IPS DF 6.9 (cell line): Measurements from ENCODE around the gene KNDC1.

Source experiments
- DNase-seq: peaks from one replicate; pipeline ENCODE4 v3.0.0-alpha.2; 2013; ENCODE audit warnings: low read depth, low spot score
- H3K27ac ChIP-seq: one replicate; pipeline ENCODE4 v1.5.1; 2013; ENCODE audit warnings: low read length, control low read depth
- H3K27me3 ChIP-seq: 2 replicates; pipeline ENCODE4 v1.6.1; 2013; ENCODE audit warnings: mild to moderate bottlenecking, low read length; ENCODE audit not compliant: control insufficient read depth, insufficient read depth
- H3K36me3 ChIP-seq: 2 replicates; pipeline ENCODE4 v1.6.1; 2013; ENCODE audit warnings: low read length; ENCODE audit not compliant: control insufficient read depth, insufficient read depth
- H3K4me1 ChIP-seq: 2 replicates; pipeline ENCODE4 v1.6.1; 2013; ENCODE audit warnings: low read length; ENCODE audit not compliant: control insufficient read depth, insufficient read depth
- H3K4me3 ChIP-seq: 2 replicates; pipeline ENCODE4 v1.5.1; 2013; ENCODE audit warnings: mild to moderate bottlenecking, low read length
- H3K9me3 ChIP-seq: 2 replicates; pipeline ENCODE4 v1.6.1; 2013; ENCODE audit warnings: low read length, inconsistent platforms; ENCODE audit not compliant: control insufficient read depth, insufficient read depth
- WGBS: extraction: QIAGEN DNeasy Blood & Tissue Kit; methylation state at CpG from one replicate; pipeline ENCODE4 v1.1.7; 2013; ENCODE audit warnings: mixed read lengths, missing lambda C conversion rate; ENCODE audit not compliant: insufficient read length, insufficient coverage; 5-methylcytosine and 5-hydroxymethylcytosine counted together

The KNDC1 gene

DNA sequence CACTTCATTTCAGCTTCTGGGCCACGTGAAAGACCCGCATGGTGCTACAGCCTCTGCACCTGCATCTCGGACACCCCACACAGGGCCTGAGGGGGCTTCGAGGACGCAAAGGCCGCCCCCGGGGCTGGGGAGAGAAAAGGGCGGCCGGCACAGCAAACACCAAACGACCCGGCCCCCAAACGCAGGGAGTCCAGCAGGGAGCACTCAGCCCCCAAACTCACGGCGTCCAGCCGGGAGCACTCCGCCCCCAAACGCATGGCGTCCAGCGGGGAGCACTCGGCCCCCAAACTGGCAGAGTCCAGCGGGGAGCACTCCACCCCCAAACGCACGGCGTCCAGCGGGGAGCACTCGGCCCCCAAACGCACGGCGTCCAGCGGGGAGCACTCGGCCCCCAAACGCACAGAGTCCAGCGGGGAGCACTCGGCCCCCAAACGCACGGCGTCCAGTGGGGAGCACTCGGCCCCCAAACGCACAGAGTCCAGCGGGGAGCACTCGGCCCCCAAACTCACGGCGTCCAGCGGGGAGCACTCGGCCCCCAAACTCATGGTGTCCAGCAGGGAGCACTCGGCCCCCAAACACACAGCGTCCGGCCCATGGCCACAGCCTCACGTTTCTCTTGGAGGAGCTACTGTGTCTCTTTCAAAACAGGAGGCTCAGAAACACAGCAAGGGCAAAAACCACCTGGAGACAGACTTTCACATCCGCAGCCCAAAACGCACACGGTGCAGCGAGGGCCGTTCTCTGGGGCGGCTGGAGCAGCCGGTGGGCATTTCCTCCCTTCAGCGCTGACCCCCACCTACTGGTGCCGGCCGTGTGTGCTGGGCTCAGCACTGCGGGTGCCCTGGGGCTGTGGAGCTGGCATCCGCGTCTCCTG, 43.0 kb downstream of the KNDC1 start:
- Histone ChIP-seq H3K9me3 (no peaks in the 10 kb centered on the region), H3K36me3 (no peaks in the 10 kb centered on the region), H3K4me1 (no peaks in the 10 kb centered on the region), H3K4me3 (no peak overlapping the region), H3K27ac (no peak overlapping the region), H3K27me3 (no peaks in the 10 kb centered on the region)
- no CpG with 5 or more reads among the region's 62 CpGs for WGBS
- DNase-seq: no peak

DNA sequence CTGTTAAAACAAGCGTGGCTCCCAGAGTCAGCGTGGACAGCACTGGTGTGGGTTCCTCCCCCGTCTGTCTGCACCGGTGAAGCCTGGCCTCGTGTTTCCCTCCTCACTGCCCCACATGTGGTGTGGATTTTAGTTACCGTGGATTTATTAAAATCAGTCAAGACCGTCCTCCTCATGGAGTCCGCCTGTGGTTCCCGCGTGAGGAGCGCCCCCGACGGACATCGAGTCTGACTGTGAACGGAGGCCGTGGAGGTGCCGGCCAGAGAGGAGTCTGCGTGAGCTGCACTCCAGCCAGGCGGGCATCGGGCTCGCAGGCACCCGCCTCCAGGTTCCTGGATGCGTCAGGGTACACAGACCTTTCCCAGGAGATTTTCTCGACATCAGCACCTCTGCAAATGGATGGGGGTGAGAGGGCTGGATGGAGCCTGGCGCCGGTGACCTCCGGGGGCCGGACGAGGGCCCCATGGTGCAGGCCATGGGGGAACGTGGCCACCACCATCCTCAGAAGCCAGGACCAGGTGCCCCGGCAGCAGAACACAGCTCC, 43.7 kb downstream of the KNDC1 start:
- no peak overlapping the region for H3K4me3 ChIP-seq
- DNase-seq: no peak
- WGBS: no CpG with 5 or more reads among the region's 31 CpGs
- H3K27ac ChIP-seq: no peak overlapping the region
- H3K4me1 ChIP-seq: no peaks in the 10 kb centered on the region
- H3K9me3 ChIP-seq: no peaks in the 10 kb centered on the region
- no peaks in the 10 kb centered on the region for H3K27me3 ChIP-seq
- no peaks in the 10 kb centered on the region for H3K36me3 ChIP-seq

DNA sequence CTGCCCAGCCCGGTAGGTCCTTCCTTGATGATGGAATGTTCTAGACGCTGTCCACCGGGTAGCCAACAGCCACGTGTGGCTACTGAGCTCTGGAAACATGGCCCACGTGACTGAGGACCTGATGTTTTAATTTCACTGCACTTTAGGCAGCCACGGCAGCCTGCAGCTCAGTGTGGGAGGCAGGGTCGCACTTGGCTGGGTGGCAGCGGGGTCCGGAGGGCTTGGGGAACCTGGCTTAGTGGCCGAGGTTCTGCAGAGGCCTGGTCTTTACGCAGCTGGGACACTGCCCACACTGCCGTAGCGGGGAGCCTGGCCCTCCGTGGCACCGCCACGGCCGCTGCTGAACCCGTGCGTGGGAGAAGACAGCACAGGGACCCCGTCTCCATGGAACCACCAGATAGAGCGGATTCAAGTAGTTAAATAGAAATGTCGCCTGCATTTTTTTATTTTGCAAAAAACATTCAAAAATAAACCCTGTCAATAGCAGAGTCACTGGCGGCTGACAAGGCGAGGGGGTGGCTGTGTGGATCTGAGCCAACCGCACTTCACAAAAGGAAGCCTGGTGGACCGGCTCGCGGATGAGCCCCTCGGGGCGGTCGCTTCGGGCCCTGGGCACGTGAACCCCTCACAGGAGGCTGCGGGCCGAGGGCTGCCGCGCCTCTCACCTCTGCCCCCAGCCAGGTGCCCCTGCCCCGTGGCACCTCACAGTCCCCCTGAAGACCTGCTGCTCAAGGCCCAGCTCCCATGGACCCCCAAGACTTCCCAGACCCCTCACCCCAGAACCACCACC, 44.4 kb downstream of the KNDC1 start:
- no peaks in the 10 kb centered on the region for H3K9me3 ChIP-seq
- no peak overlapping the region for H3K4me3 ChIP-seq
- WGBS: no CpG with 5 or more reads among the region's 38 CpGs
- no peak for DNase-seq
- no peaks in the 10 kb centered on the region for H3K27me3 ChIP-seq
- H3K27ac ChIP-seq: no peak overlapping the region
- H3K36me3 ChIP-seq: no peaks in the 10 kb centered on the region
- no peaks in the 10 kb centered on the region for H3K4me1 ChIP-seq

DNA sequence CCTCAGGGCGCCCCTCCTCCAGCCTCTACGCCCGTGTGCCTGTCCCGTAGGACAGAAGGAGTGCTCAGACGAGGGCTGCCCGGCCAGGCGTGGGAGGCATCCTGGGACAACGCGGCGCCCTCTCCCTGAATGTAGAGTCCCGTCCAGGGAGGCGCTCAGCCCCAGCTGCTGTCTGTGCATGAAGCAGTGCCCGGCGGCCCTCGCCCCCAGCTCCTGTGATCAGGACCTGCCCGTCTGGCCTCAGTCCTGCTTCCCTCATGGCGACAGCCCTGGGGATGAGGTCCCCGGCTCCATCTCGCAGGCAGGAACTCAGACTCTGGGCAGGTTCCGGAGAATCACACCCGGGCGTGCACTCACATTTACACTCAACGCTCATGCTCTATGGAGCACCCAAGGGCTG, 45.1 kb downstream of the KNDC1 start:
- Histone ChIP-seq H3K4me1 (no peaks in the 10 kb centered on the region), H3K4me3 (no peak overlapping the region), H3K27ac (no peak overlapping the region), H3K27me3 (no peaks in the 10 kb centered on the region), H3K9me3 (no peaks in the 10 kb centered on the region), H3K36me3 (no peaks in the 10 kb centered on the region)
- DNase-seq: no peak
- WGBS: no CpG with 5 or more reads among the region's 23 CpGs

DNA sequence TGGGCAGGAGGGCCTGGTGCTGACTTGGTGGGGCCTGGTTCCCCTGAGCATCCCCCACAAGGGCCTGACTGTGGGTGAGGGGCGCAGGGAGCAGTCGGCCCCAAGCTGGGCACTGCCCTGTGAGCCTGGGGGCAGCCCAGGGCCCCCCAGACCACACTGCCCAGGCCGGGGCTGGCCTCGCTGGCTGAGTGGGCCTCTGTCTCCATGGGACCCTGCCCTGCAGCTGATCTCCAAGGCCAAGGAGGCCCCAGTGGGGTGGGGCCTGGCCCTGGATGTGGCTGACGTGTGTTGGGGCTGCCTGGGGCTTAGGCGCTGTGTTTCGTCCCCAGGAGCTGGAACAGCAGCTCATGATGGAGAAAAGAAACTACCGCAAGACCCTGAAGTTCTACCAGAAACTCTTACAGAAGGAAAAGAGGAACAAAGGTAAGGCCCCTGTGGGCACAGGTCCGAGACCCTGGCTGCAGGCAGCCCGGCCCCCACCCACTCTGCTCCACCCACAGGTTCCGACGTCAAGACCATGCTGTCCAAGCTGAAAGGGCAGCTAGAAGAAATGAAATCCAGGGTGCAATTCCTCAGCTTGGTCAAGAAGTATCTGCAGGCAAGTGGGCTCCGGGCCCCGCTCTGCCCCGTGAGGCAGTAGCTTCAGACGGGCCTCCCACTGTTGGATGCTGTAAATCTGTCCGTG, 46.5 kb downstream of the KNDC1 start:
- no peaks in the 10 kb centered on the region for H3K36me3 ChIP-seq
- no peak overlapping the region for H3K27ac ChIP-seq
- no peaks in the 10 kb centered on the region for H3K9me3 ChIP-seq
- no peaks in the 10 kb centered on the region for H3K4me1 ChIP-seq
- no CpG with 5 or more reads among the region's 17 CpGs for WGBS
- no peak for DNase-seq
- H3K27me3 ChIP-seq: no peaks in the 10 kb centered on the region
- no peak overlapping the region for H3K4me3 ChIP-seq

DNA sequence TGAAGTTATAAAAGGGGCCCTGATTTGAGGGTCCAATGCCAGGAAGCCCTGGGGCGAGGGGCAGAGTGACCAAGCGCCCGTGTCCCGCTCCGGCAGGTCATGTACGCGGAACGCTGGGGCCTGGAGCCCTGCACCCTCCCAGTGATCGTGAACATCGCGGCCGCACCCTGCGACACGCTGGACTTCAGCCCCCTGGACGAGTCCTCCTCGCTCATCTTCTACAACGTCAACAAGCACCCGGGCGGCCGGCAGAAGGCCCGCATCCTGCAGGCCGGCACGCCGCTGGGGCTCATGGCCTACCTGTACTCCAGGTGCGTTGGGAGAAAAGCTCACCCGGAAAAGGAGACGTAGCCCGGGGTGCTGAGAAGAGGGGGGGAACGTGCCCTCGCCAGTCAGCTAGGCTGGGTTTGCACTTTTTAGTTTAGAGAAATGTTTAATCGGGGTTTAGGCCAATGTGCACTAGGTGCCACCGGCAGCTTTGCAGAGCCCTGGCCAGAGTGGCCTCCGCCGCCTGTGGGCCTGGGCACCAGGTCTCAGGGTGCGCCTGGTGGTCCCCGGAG, 47.1 kb downstream of the KNDC1 start:
- WGBS: no CpG with 5 or more reads among the region's 36 CpGs
- H3K9me3 ChIP-seq: no peaks in the 10 kb centered on the region
- H3K4me1 ChIP-seq: no peaks in the 10 kb centered on the region
- DNase-seq: no peak
- H3K27ac ChIP-seq: no peak overlapping the region
- no peaks in the 10 kb centered on the region for H3K27me3 ChIP-seq
- no peak overlapping the region for H3K4me3 ChIP-seq
- H3K36me3 ChIP-seq: no peaks in the 10 kb centered on the region

DNA sequence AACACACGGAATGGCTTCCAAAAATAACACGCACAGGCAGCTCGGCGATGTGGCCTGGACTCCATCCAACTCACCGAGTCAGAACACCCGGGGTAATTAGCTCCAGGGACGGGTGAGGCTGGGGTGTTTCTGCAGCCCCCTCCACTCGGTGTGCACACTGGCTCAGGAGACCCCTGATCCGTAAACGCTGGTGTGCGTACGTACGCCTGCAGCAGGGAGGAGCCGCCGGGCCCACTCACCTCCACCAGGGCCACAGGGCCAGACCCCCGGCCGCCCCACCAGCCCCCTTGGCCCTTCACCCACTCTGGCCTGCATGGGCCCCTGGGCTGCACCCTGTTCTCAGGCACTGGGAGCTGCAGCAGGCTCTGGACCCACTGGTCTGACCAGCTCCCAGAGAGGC, 47.6 kb downstream of the KNDC1 start:
- DNase-seq: no peak
- Histone ChIP-seq H3K27ac (no peak overlapping the region), H3K9me3 (no peaks in the 10 kb centered on the region), H3K27me3 (no peaks in the 10 kb centered on the region), H3K36me3 (no peaks in the 10 kb centered on the region), H3K4me1 (no peaks in the 10 kb centered on the region), H3K4me3 (no peak overlapping the region)
- no CpG with 5 or more reads among the region's 17 CpGs for WGBS

DNA sequence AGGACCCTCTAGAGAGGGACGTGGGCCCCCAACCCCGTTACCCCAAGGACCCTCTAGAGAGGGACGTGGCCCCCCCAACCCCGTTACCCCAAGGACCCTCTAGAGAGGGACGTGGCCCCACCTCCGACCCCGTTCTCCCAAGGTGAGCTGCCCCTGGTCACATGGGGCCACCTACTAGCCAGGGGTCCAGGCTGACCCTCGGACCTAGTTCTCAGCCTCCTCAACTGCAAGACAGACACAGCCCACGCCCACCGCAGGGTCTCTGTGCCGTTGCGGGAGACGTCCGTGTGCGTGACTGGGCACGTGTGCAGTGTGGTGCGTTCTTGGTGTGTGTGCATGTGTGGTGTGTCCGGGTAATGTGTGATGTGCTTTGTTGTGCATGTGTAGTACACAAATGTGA, 48.4 kb downstream of the KNDC1 start:
- no CpG with 5 or more reads among the region's 18 CpGs for WGBS
- Histone ChIP-seq H3K27ac (no peak overlapping the region), H3K27me3 (no peaks in the 10 kb centered on the region), H3K4me3 (no peak overlapping the region), H3K4me1 (no peaks in the 10 kb centered on the region), H3K9me3 (no peaks in the 10 kb centered on the region), H3K36me3 (no peaks in the 10 kb centered on the region)
- no peak for DNase-seq

DNA sequence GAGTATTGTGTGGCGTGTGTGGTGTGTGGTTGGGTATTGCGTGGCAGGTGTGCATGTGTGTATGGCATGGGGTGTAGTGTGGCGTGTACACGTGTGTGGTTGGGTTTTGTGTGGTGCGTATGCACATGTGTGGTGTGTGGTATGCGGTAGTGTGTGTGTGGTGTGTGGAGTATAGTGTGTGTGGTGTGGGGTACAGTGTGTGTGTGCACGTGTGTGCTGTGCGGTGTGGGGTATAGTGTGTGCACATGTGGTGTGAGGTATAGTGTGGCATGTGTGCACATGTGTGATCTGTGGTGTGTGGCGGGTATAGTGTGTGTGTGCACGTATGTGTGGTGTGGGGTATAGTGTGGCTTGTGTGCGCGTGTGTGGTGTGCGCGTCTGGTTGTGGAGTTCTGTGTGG, 49.1 kb downstream of the KNDC1 start:
- no peak for DNase-seq
- no peaks in the 10 kb centered on the region for H3K27me3 ChIP-seq
- H3K27ac ChIP-seq: no peak overlapping the region
- 100% methylated on average over 12 of the region's 14 CpGs for WGBS
- H3K4me3 ChIP-seq: no peak overlapping the region
- no peaks in the 10 kb centered on the region for H3K4me1 ChIP-seq
- H3K36me3 ChIP-seq: no peaks in the 10 kb centered on the region
- no peaks in the 10 kb centered on the region for H3K9me3 ChIP-seq

DNA sequence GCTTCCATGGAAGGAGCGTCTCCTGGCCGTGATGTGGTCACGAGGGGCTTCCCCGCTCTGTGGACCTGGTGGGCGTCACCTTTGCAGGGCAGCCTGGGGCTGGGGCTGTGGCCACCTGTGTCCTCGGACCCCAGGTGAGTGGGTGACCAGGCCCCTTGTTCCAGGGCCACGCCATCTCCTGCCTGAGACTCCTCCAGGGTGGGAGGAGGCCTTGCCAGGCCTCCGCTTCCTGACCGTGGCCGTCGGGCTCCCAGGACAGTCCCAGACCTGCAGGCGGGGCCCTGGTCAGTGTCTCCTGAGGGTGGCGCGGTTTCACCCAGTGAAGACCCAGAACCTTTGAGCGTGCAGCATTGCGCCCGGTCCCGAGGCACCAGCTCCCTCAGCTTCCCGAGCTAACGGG, 49.6 kb downstream of the KNDC1 start:
- H3K36me3 ChIP-seq: no peaks in the 10 kb centered on the region
- H3K27ac ChIP-seq: no peak overlapping the region
- H3K9me3 ChIP-seq: no peaks in the 10 kb centered on the region
- DNase-seq: no peak
- WGBS: no CpG with 5 or more reads among the region's 20 CpGs
- H3K4me3 ChIP-seq: no peak overlapping the region
- no peaks in the 10 kb centered on the region for H3K4me1 ChIP-seq
- no peaks in the 10 kb centered on the region for H3K27me3 ChIP-seq
